Activated CD4-positive, alpha-beta T cell treated with anti-CD3 and anti-CD28 coated beads, Interleukin-2, amount 50 U/mL, for 4 hours (primary cell): ENCODE measurements around the gene GRAP.
"Not testable (repeated sequence)": the region's sequence is repeated elsewhere in the genome, so short reads cannot be mapped to it uniquely, and the experiment has no call there.

Experiments used
- DNase-seq, 2 experiments: peaks; one replicate each; pipeline ENCODE4 v3.0.0-alpha.2; 2020

GRAP gene

GRCh38 chr17:19041871-19042270 is 4.9 kb downstream of the GRAP start:
- DNase-seq: not testable (repeated sequence)

DNA sequence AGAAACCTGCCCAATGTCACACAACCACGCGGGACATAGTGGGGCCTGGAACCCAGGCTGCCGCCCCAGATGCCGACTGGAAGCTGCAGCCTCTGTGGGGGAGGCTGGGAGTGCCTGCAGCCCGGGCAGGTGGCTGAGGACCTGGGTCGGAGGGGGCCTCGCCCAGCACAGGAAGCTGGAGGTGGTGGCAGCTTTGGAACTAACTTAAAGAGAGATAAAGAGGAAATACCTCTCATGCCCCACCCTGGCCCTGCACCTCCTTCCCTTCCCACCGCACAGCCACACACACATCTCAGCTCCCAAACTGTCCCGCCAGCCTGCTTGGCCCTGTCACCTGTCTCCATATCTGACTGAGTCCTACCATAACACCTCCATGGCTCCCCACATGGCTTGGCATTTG is 6.4 kb downstream of the GRAP start:
- not testable (repeated sequence) for DNase-seq

GRCh38 chr17:19038730-19039129 is 8.0 kb downstream of the GRAP start:
- DNase-seq: not testable (repeated sequence)

GRCh38 chr17:19038007-19038406 is 8.8 kb downstream of the GRAP start:
- DNase-seq: not testable (repeated sequence)

- not testable (repeated sequence) for DNase-seq
These were observed 9.2 kb downstream of the GRAP start for GRCh38 chr17:19037547-19037946.

GRCh38 chr17:19036186-19036585 is 10.6 kb downstream of the GRAP start:
- DNase-seq: not testable (repeated sequence)

GRCh38 chr17:19032377-19032988 is 14.3 kb downstream of the GRAP start:
- not testable (repeated sequence) for DNase-seq

GRCh38 chr17:19031729-19032128 is 15.0 kb downstream of the GRAP start:
- peak; percentile 41 to 42 for DNase-seq

DNA sequence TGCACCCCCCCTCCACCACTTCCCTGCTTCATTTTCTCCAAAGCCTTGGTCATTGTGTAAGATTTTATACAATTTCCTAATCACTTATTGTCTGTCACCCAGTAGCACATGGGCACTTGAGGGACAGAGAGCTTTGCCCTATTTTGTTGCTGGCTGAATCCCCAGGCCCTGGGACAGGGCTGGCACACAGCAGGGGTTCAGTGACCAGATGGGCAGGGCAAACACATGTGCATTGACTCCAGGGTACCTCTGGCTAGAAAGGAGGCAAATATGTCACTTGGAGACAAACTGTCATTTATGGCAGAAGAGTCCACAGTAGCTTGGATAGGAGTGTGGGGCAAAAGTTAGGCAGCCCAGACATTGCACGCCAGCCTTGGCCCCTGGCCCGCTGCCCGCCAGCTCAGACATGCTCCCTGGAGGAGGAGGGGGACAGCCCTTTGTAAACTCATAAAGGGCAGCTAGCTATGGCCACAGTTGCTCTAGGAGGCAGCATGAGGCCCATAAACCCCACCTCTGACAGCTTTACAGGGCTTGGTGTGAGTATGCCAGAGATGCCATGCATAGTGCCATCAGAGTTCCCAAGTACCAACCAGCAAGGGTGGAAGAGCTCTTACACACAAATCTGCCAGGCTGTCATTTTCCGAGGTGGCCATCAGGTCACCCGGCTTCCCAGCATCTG is 15.8 kb downstream of the GRAP start:
- not testable (repeated sequence) for DNase-seq

DNA sequence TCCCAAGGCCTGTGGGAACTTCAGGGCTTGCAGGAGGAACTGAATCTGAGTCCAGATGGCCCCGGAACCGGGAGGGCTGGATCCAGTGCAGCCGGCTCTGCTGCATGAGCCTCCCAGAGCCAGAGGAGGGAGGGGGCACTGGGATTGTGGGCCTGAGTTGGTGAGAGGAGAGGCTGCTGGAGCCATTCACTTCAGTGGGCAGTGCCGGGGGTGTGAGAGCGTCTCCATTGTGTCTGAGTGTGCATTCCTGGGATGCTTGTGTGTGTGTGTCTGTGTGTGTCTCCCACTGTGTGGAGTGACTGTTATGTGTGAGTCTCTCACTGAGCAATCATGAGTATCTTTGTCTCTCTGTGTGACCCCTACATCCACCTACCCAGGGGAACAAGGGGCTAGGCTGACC is 17.0 kb downstream of the GRAP start:
- DNase-seq: not testable (repeated sequence)

GRCh38 chr17:19028671-19029070 is 18.1 kb downstream of the GRAP start:
- not testable (repeated sequence) for DNase-seq

GRCh38 chr17:19024101-19025078 is 22.4 kb downstream of the GRAP start:
- DNase-seq: no peak

DNA sequence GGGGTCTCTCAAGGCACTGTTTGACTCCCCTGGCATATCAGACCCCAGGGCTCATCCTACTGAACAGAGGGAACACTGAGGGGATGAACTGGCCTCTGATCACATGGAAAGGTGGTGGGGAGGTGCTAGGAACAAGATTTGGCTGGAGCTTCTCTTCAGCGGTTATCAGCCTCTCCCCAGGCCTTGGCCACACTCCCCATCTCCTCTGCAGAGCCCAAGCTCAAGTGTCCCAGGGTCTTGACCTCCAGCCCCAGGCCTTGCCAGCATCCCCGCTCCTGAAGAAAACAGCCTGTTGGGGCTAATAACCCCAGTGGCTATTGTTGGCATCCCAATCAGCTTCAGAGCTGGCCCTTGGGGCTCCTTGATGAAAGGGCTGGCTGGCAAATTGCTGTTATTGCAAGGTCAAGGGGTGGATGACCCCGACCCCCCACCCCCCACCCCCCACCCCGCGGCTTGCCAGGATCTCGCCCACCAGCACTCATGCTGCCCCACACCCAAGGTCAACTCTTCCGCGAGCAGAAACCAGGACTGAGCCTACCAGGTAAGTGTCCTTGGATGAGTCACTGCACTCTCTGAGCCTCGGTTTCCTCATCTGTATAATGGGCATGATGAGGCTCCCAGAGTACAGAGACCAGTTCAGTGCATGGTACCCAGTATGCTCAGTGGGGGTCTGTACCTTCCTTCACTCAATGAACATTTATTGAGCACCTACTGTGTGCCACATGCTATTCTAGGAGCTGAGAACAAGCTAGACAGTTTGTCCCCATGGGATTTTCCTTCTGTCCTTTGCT is 23.4 kb downstream of the GRAP start:
- DNase-seq: no peak

GRCh38 chr17:19022747-19023146 is 24.0 kb downstream of the GRAP start:
- DNase-seq: no peak

DNA sequence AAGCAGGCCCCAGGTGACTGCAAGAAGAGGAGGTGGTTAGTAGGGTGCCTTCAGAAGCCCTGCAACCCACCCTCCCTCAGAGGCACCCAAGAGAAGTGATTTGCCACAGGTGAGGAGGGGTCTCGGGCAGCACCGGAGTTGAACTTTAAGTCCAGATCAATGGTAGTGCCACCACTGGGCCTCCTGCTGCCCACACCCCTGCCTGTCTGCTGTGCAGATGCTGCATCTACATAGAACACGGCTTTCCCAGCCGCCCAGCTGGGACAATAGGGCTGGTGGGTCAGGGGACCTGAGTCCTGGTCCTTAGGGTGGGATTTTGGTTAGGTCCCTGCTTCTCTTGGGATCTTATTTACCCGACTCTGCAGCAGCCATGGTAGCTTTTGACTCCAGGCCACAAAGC is 24.6 kb downstream of the GRAP start:
- no peak for DNase-seq

DNA sequence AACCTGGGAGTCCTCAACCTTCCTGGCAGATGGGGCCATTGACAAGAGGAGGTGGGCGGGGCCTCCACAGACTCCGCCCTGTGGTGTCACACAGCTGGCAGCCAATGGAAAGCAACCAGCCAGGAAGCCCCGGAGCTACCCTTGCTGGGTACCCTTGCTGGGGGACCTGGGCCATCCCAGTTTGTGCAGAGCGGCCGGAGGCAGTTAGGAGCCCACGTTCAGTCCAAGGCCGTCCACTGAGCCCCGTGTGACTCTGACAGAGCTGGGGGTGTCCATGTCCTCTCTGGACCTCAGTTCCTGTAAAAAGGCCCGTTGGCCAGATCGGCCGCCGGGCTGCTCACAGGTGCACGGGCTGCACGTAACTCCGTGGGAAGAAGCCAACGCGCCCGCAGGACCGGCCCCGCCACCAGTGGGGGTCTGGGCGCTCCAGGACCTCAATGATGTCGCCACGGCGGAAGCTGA is 25.1 kb downstream of the GRAP start:
- DNase-seq: peak in 1 of 2 experiments; percentile 34

- not testable (repeated sequence) for DNase-seq
These were observed 25.6 kb downstream of the GRAP start for GRCh38 chr17:19021011-19021621.

GRCh38 chr17:19020016-19020415 is 26.7 kb downstream of the GRAP start:
- DNase-seq: no peak

- no peak for DNase-seq
These were observed 27.5 kb downstream of the GRAP start for GRCh38 chr17:19019041-19019941.

GRCh38 chr17:19018600-19018950 is 28.2 kb downstream of the GRAP start:
- DNase-seq: no peak
